HG03175 (cell line): ENCODE results near the gene MYO5B.
"Not testable (repeated sequence)": the region's sequence is repeated elsewhere in the genome, so short reads cannot be mapped to it uniquely, and the experiment has no call there.

Source experiments
- ATAC-seq: cut with Tn5 transposase; IDR thresholded peaks from one replicate; pipeline ENCODE4 v1.9.1; 2021; ENCODE audit warnings: mild to moderate bottlenecking, moderate library complexity; ENCODE audit not compliant: unreplicated experiment

The MYO5B gene

GRCh38 chr18:49894517-49895226 is 300.3 kb downstream of the MYO5B start:
- ATAC-seq = no peak

- ATAC-seq = no peak
Measured at GRCh38 chr18:49893036-49893435, 301.9 kb downstream of the MYO5B start.

GRCh38 chr18:49892148-49892924 is 302.6 kb downstream of the MYO5B start:
- no peak for ATAC-seq

- no peak for ATAC-seq
Measured at GRCh38 chr18:49890041-49890440, 304.9 kb downstream of the MYO5B start.

GRCh38 chr18:49889552-49889951 is 305.4 kb downstream of the MYO5B start:
- ATAC-seq = not testable (repeated sequence)

- no peak for ATAC-seq
Measured at GRCh38 chr18:49886891-49887764, 307.8 kb downstream of the MYO5B start.

GRCh38 chr18:49884959-49885358 is 310.0 kb downstream of the MYO5B start:
- no peak for ATAC-seq

- no peak for ATAC-seq
Measured at GRCh38 chr18:49884465-49884864, 310.5 kb downstream of the MYO5B start.

- no peak for ATAC-seq
Measured at GRCh38 chr18:49880661-49881060, 314.3 kb downstream of the MYO5B start.

GRCh38 chr18:49879271-49879580 is 315.7 kb downstream of the MYO5B start:
- ATAC-seq = no peak

- no peak for ATAC-seq
Measured at GRCh38 chr18:49878567-49879270, 316.2 kb downstream of the MYO5B start.

GRCh38 chr18:49878015-49878414 is 316.9 kb downstream of the MYO5B start:
- ATAC-seq = no peak

- no peak for ATAC-seq
Measured at GRCh38 chr18:49876536-49876935, 318.4 kb downstream of the MYO5B start.

- ATAC-seq = no peak
Measured at GRCh38 chr18:49875783-49876182, 319.2 kb downstream of the MYO5B start.

- ATAC-seq = no peak
Measured at GRCh38 chr18:49875155-49875554, 319.8 kb downstream of the MYO5B start.

- no peak for ATAC-seq
Measured at GRCh38 chr18:49874238-49874637, 320.7 kb downstream of the MYO5B start.

- ATAC-seq = no peak
Measured at GRCh38 chr18:49869354-49869753, 325.6 kb downstream of the MYO5B start.

GRCh38 chr18:49866680-49867079 is 328.3 kb downstream of the MYO5B start:
- ATAC-seq = no peak

- no peak for ATAC-seq
Measured at GRCh38 chr18:49865401-49865800, 329.5 kb downstream of the MYO5B start.

GRCh38 chr18:49863769-49864621 is 331.0 kb downstream of the MYO5B start:
- no peak for ATAC-seq
